ENCODE data around the gene ADGRV1.
"Not testable (repeated sequence)": the region's sequence is repeated elsewhere in the genome, so short reads cannot be mapped to it uniquely, and the experiment has no call there.

GRCh38 chr5:91012867-91013266, 454.3 kb downstream of the ADGRV1 start:
- TF ChIP-seq EZH2 (IDR thresholded peaks at IDR 0.05); POLR2AphosphoS5 (IDR thresholded peaks at IDR 0.05; ENCODE audit: borderline replicate concordance, low read depth, low read length); FOXP2 (optimal IDR thresholded peaks at IDR 0.05; ENCODE audit: control extremely low read depth, extremely low read length, insufficient read depth): not testable (repeated sequence)

Measured in SK-N-MC (cell line).